MCF 10A (cell line): ENCODE data around the gene FCHO1. TPM values are rescaled to one million over a fixed set of nuclear protein-coding genes. Genes with fewer than 3 reads are reported as not detected.

Source experiments
- total RNA-seq: library from RNA; stranded (reverse); gene quantifications from 2 replicates; pipeline ENCODE4 v1.2.3, GENCODE V29; 2022

FCHO1 gene
- total RNA-seq, 1 experiment from 2014 or later, result 0.23 TPM

Other genes starting within 250 kb of the FCHO1 start
- gene PGLS, start 239.8 kb upstream of the FCHO1 start, total RNA-seq, result 115 and 143 TPM in 2 replicates
- gene COLGALT1, start 195.8 kb upstream of the FCHO1 start, total RNA-seq, result 103 and 107 TPM in 2 replicates
- 0.15 and 0.21 TPM in 2 replicates for gene UNC13A, start 63.1 kb upstream of the FCHO1 start, total RNA-seq
- gene MAP1S, start 32.0 kb upstream of the FCHO1 start, total RNA-seq, result 47.1 and 58.3 TPM in 2 replicates
- 0.40 and 0.49 TPM in 2 replicates for gene B3GNT3, start 43.7 kb downstream of the FCHO1 start, total RNA-seq
- not detected in 2 replicates for gene INSL3, start 70.0 kb downstream of the FCHO1 start, total RNA-seq
- gene JAK3, start 96.5 kb downstream of the FCHO1 start, total RNA-seq, result not detected in 2 replicates
- gene RPL18A, start 108.4 kb downstream of the FCHO1 start, total RNA-seq, result 3,250 and 3,372 TPM in 2 replicates
- not detected in 2 replicates for gene SLC5A5, start 120.5 kb downstream of the FCHO1 start, total RNA-seq
- gene CCDC124, start 181.5 kb downstream of the FCHO1 start, total RNA-seq, result 122 and 131 TPM in 2 replicates
- not detected in 2 replicates for gene KCNN1, start 215.6 kb downstream of the FCHO1 start, total RNA-seq